ENCODE results near the gene CFAP97D2. TPM values are rescaled to one million over a fixed set of nuclear protein-coding genes. Genes with fewer than 3 reads are reported as not detected.
A peak's percentile ranks its signal among the peaks of the same experiment; 100 is the strongest.

The CFAP97D2 gene
- total RNA-seq (not detected in 2 replicates), polyA plus RNA-seq (0.13 TPM in 1 of 2 replicates, not detected in the other), polyA minus RNA-seq (not detected in 2 replicates), Bru-seq, nascent RNA (not detected), BruChase-seq, experiment 1, labeled RNA remaining after a 6-hour chase (percentile 5 among the genes with signal in this experiment), BruChase-seq, experiment 2, labeled RNA remaining after a 2-hour chase (percentile 5 among the genes with signal in this experiment)
- polyA plus RNA-seq (2011; cell fraction: cytosol; rRNA removed): not detected in 2 replicates
- not detected in 2 replicates for polyA plus RNA-seq (2011; cell fraction: nucleus; rRNA removed)
- polyA plus RNA-seq (2012): not detected in 2 replicates
- polyA minus RNA-seq (2011; cell fraction: cytosol; rRNA and poly(A)+ RNA removed): not detected
- not detected in 2 replicates for polyA minus RNA-seq (2011; cell fraction: nucleus; rRNA and poly(A)+ RNA removed)
- long read RNA-seq: 0 reads

- Histone ChIP-seq H3K4me2 (ENCODE audit: insufficient read depth, low read length) (no peak within 1 kb of the TSS), H3K9me3 (replicated peaks; ENCODE audit: control insufficient read depth, insufficient read depth, low read length) (no peaks in the 10 kb centered on the region), H3K27ac (ENCODE audit: insufficient read depth, low read depth, low read length) (no peak within 1 kb of the TSS), H4K20me1 (replicated peaks; ENCODE audit: control insufficient read depth, extremely low read depth, insufficient read depth, low read length) (no peaks in the 10 kb centered on the region), H3K4me1 (ENCODE audit: control insufficient read depth, extremely low read depth, insufficient read depth, low read length) (peaks cover 11% of the 10 kb centered on the region), H3K27me3 (ENCODE audit: control insufficient read depth in 2 of 2, insufficient read depth in 2 of 2, low read length in 2 of 2) (peaks cover 12 to 19% of the 10 kb centered on the region in 2 experiments), H3K9ac (replicated peaks; ENCODE audit: extremely low read depth, insufficient read depth, low read length) (no peak within 1 kb of the TSS), H3K4me3 (replicated peaks in 1 of 3; ENCODE audit: insufficient read depth in 1 of 3, low read depth in 1 of 3, low read length in 3 of 3) (no peak within 1 kb of the TSS), H3K9me1 (replicated peaks; ENCODE audit: control insufficient read depth, extremely low read depth, insufficient read depth, low read length) (no peaks in the 10 kb centered on the region), H2AFZ (ENCODE audit: low read depth, low read length) (no peak within 1 kb of the TSS), H3K36me3 (ENCODE audit: control insufficient read depth in 2 of 2, extremely low read depth in 1 of 2, insufficient read depth in 2 of 2, low read length in 2 of 2) (no peaks in the 10 kb centered on the region), H3K79me2 (ENCODE audit: control insufficient read depth, insufficient read depth, low read length) (no peaks in the 10 kb centered on the region)
- DNase-seq (ENCODE audit: low read depth, low spot score) (no peak), FAIRE-seq (no peak)
- no TSS peak for BruUV-seq (replicated peaks)
- CTCF ChIA-PET: interaction anchor here (0.9 kb wide), 1 partner anchor 13 kb away, joined by 3 read pairs; no protein-coding TSS in a partner anchor
- dilution Hi-C loops (cut with MboI; ENCODE audit: extremely low pct_ligation_motif_present, low sequenced_read_pairs) (no loop called here), intact Hi-C loops (cut with micrococcal nuclease) (no loop called here)
- no peak for TF ChIP-seq MYC (IDR thresholded peaks at IDR 0.05; ENCODE audit: low read depth, low read length)
- no peak for TF ChIP-seq MAX (IDR thresholded peaks at IDR 0.05; ENCODE audit: insufficient read depth, insufficient read length)
- TF ChIP-seq GATA2 (IDR thresholded peaks at IDR 0.05; ENCODE audit: insufficient read depth, insufficient read length, low read depth, low read length): no peak
- no peak for TF ChIP-seq FOS (IDR thresholded peaks at IDR 0.05; ENCODE audit: borderline replicate concordance, insufficient read depth, low read length)
- no peak for TF ChIP-seq POLR2A (IDR thresholded peaks at IDR 0.05; ENCODE audit: low read depth, low read length)
- no peak for TF ChIP-seq EZH2 (IDR thresholded peaks at IDR 0.05; ENCODE audit: borderline replicate concordance, low read depth, low read length, severe bottlenecking)
- no peak for TF ChIP-seq POLR2AphosphoS5 (IDR thresholded peaks at IDR 0.05; ENCODE audit: insufficient read depth, low read depth, low read length)
- TF ChIP-seq JUN (IDR thresholded peaks at IDR 0.05; ENCODE audit: borderline replicate concordance, insufficient read depth, insufficient read length, low read depth): no peak
- TF ChIP-seq CTCF (IDR thresholded peaks at IDR 0.05; ENCODE audit: extremely low read depth in 1 of 2, insufficient read depth in 1 of 2, low read depth in 1 of 2, low read length in 2 of 2): no peak
- POLR2A ChIA-PET: no interaction called here
Measured at GRCh38 chr13:114179087-114179658, at the start of gene CFAP97D2. TSS of gene CFAP97D2 (plus strand) at chr13:114179257. CDS start at chr13:114179331, 74 bp downstream.

All from endothelial cell of umbilical vein (primary cell).